ENCODE results near the gene TSPEAR.

DNA sequence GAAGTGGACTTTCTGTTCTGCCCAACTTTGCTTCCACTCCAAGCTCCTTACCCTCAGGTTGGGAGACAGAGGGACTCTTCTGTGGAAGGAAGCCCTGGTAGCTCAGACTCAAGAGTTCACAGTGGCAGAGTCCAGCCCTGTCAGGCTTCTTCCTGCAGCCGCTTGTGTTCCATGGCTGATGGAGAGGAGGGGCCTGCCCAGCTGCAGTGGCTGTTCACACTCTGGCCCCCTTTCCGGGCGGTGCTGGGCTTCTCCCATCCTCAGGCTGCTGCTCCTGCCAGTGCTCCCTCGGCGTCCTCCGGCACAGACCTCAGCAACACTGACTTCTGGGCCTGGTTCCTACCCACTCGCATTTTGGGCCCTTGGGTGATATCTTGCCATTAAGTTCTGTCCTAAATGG, 175.4 kb downstream of the TSPEAR start:
- TF ChIP-seq SIN3A (IDR thresholded peaks at IDR 0.05; ENCODE audit: borderline replicate concordance, insufficient read depth, low read depth, low read length) (no peak), CTCF (IDR thresholded peaks at IDR 0.05) (no peak)
